Pancreas (tissue), 10 donors: Measurements from ENCODE around the gene MRPL55. TPM values are rescaled to one million over a fixed set of nuclear protein-coding genes. Genes with fewer than 3 reads are reported as not detected.

Experiments used
- ATAC-seq, 4 donors: fragments of 200-7000 bp; cut with Tn5 transposase; one replicate each; pipeline versions ENCODE4 v1.8.0 to v1.9.1; 2020; ENCODE audit warnings: mild to moderate bottlenecking in 4 of 4, moderate library complexity in 4 of 4
- DNase-seq, 6 donors: peaks; one replicate each; pipeline ENCODE4 v3.0.0-alpha.2; 2020
- FAIRE-seq: peaks from 2 replicates; lab custom pipeline; 2012; peaks lifted over from hg19 to GRCh38; lab: Jason Lieb, UNC
- H3K27ac ChIP-seq, 4 donors: fragments of 200-600 bp; sonication (generic); 1 replicate in 3 of 4; 2 replicates in 1 of 4; pipeline versions ENCODE4 v1.5.0 to v1.8.0; 2020
- H3K27me3 ChIP-seq, 4 donors: fragments of 200-600 bp; one replicate each; pipeline ENCODE4 v1.8.0; 2021
- H3K36me3 ChIP-seq, 3 donors: fragments of 200-600 bp; sonication (generic) in 1 of 3; one replicate each; pipeline versions ENCODE4 v1.5.0 to v1.8.0; 2020 to 2021
- H3K4me1 ChIP-seq, 3 donors: fragments of 200-600 bp; one replicate each; pipeline ENCODE4 v1.8.0; 2021
- H3K4me3 ChIP-seq, 4 donors: fragments of 200-600 bp; sonication (generic) in 2 of 4; one replicate each; pipeline versions ENCODE4 v1.5.0 to v1.8.0; 2020 to 2021
- H3K9me3 ChIP-seq, 4 donors: fragments of 200-600 bp; one replicate each; pipeline ENCODE4 v1.8.0; 2021
- CTCF ChIP-seq, 4 donors: fragments of 200-600 bp; sonication (generic) in 3 of 4; IDR thresholded peaks; one replicate each; pipeline versions ENCODE4 v1.5.0 to v1.8.0; 2021; ENCODE audit warnings: antibody characterized with exemption in 4 of 4
- WGBS, 2 donors: extraction: QIAGEN DNeasy Blood & Tissue Kit; methylation state at CpG; one replicate each; pipeline ENCODE4 v1.1.7; 2013; 5-methylcytosine and 5-hydroxymethylcytosine counted together
- intact Hi-C, 3 donors: fragments of 100-400 bp; cut with DNase I; formaldehyde crosslinking; loops; one replicate each; pipeline versions ENCODE4 v1.11.1 to v1.14.2; 2022
- polyA plus RNA-seq, 2 donors: library from polyadenylated mRNA; stranded (reverse); fragments of 200-250 nt; gene quantifications; one replicate each; pipeline ENCODE4 v1.2.3, GENCODE V29; 2013
- total RNA-seq, 6 donors: library from RNA; stranded (reverse); fragmentation: NEBNext Ultra II Directional in 4 of 6; extraction: Animal tissue kit (Norgen Biotek cat#: 25700) in 4 of 6; gene quantifications; one replicate each; pipeline versions ENCODE4 v1.2.1 to v1.2.4, GENCODE V29; 2021 to 2023
- donor health status: healthy with polysubstance abuse.
- donor health status: DM: no; HTN: no; CAD: no; lungs with moderate emphysema.
- donor health status: DM: no; HTN: no; CAD: no.
- donor health status: control.
- donor health status: control.
- donor health status: Bipolar disorder and iron deficiency.
- donor health status: DM: yes; HTN: yes; CAD: no.
- donor health status: DM: no; HTN: no; CAD: no.
- donor health status: DM: no; HTN: no; CAD: no.
- donor health status: DM: yes; HTN: yes; CAD: no.

The MRPL55 gene
- total and polyA plus RNA-seq, 8 donors, result 18.1 to 113 (median 24.0) TPM

- no peaks in the 10 kb centered on the region for H3K27me3 ChIP-seq
- 70 to 77% methylated on average over 10 of the region's 10 CpGs for WGBS, 2 donors
- no peak for ATAC-seq
- TF ChIP-seq CTCF (IDR thresholded peaks at IDR 0.05), result no peak
- no peak overlapping the region for H3K4me3 ChIP-seq
- no peaks in the 10 kb centered on the region for H3K36me3 ChIP-seq
- no peaks in the 10 kb centered on the region for H3K9me3 ChIP-seq
- intact Hi-C loops, result no loop called here
- H3K4me1 ChIP-seq, result peaks cover 0 to 11% (median 7%) of the 10 kb centered on the region in 3 donors
- FAIRE-seq, result no peak
- H3K27ac ChIP-seq, result no peak overlapping the region
- peak in 1 of 6 donors; percentile 41 for DNase-seq
These were observed 31.4 kb downstream of the MRPL55 start for GRCh38 chr1:228077565-228078330.

GRCh38 chr1:228076796-228077430 lies 32.2 kb downstream of the MRPL55 start:
- 80 to 83% methylated on average over 9 of the region's 9 CpGs for WGBS, 2 donors
- no peak overlapping the region for H3K27ac ChIP-seq
- H3K36me3 ChIP-seq, result no peaks in the 10 kb centered on the region
- ATAC-seq (no peak), FAIRE-seq (no peak), DNase-seq (peak in 2 of 6 donors; percentile 41 to 60)
- H3K27me3 ChIP-seq, result no peaks in the 10 kb centered on the region
- no peak overlapping the region for H3K4me3 ChIP-seq
- peaks cover 0 to 11% (median 7%) of the 10 kb centered on the region in 3 donors for H3K4me1 ChIP-seq
- no peaks in the 10 kb centered on the region for H3K9me3 ChIP-seq
- TF ChIP-seq CTCF (IDR thresholded peaks at IDR 0.05), result no peak
- intact Hi-C loops, result no loop called here

- TF ChIP-seq CTCF (IDR thresholded peaks at IDR 0.05), result no peak
- Histone ChIP-seq H3K36me3 (no peaks in the 10 kb centered on the region), H3K9me3 (no peaks in the 10 kb centered on the region), H3K27me3 (no peaks in the 10 kb centered on the region), H3K4me1 (peaks cover 0 to 3% (median 0%) of the 10 kb centered on the region in 3 donors), H3K27ac (no peak overlapping the region), H3K4me3 (no peak overlapping the region)
- intact Hi-C loops, result no loop called here
- no peak for FAIRE-seq
- peak in 1 of 6 donors; percentile 47 for DNase-seq
- 79 to 81% methylated on average over 9 of the region's 9 CpGs for WGBS, 2 donors
- ATAC-seq, result no peak
These were observed 33.3 kb downstream of the MRPL55 start for GRCh38 chr1:228075801-228076271.

GRCh38 chr1:228074954-228075730 lies 34.0 kb downstream of the MRPL55 start:
- Histone ChIP-seq H3K27ac (no peak overlapping the region), H3K4me1 (no peaks in the 10 kb centered on the region), H3K9me3 (no peaks in the 10 kb centered on the region), H3K36me3 (no peaks in the 10 kb centered on the region), H3K4me3 (no peak overlapping the region), H3K27me3 (no peaks in the 10 kb centered on the region)
- ATAC-seq (peak in 3 of 4 donors; percentile 17 to 29 (median 20)), FAIRE-seq (no peak), DNase-seq (peak in 2 of 6 donors; percentile 43 to 44)
- no peak for TF ChIP-seq CTCF (IDR thresholded peaks at IDR 0.05)
- intact Hi-C loops, result no loop called here
- 37 to 38% methylated on average over 18 of the region's 18 CpGs for WGBS, 2 donors
